ENCODE results near the gene MAGEA10. TPM values are rescaled to one million over a fixed set of nuclear protein-coding genes. Genes with fewer than 3 reads are reported as not detected.
"Not testable (repeated sequence)": the region's sequence is repeated elsewhere in the genome, so short reads cannot be mapped to it uniquely, and the experiment has no call there.

Gene MAGEA10
- total and polyA plus RNA-seq, 2 experiments from 2014 or later, result not detected

GRCh38 chrX:152175892-152176291 lies 37.5 kb upstream of the MAGEA10 start:
- H3K79me2 ChIP-seq (replicated peaks; ENCODE audit: insufficient read depth); H3K27ac ChIP-seq (ENCODE audit: low read depth); H3K27me3 ChIP-seq (ENCODE audit: insufficient read depth); H3K4me1 ChIP-seq (ENCODE audit: insufficient read depth); H3K4me3 ChIP-seq; H3K9me3 Mint-ChIP-seq; H3K27ac Mint-ChIP-seq; H3K4me3 Mint-ChIP-seq; H3K4me1 Mint-ChIP-seq; H2AFZ ChIP-seq; DNase-seq (ENCODE audit: low spot score); H3K36me3 Mint-ChIP-seq (ENCODE audit: low read depth); H4K20me1 ChIP-seq (replicated peaks; ENCODE audit: insufficient read depth); H3K9me2 ChIP-seq (ENCODE audit: insufficient read depth); H3F3A ChIP-seq (replicated peaks; ENCODE audit: low read depth); H3K27me3 Mint-ChIP-seq (ENCODE audit: insufficient read depth, low read depth, poor library complexity); H3K36me3 ChIP-seq (ENCODE audit: insufficient read depth); ATAC-seq; H3K4me2 ChIP-seq: not testable (repeated sequence)

DNA sequence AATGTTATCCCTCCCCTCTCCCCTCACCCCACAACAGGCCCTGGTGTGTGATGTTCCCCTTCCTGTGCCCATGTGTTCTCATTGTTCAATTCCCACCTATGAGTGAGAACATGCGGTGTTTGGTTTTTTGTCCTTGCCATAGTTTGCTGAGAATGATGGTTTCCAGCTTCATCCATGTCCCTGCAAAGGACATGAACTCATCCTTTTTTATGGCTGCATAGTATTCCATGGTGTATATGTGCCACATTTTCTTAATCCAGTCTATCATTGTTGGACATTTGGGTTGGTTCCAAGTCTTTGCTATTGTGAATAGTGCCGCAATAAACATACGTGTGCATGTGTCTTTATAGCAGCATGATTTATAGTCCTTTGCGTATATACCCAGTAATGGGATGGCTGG lies 35.5 kb upstream of the MAGEA10 start:
- not testable (repeated sequence) for H3K4me3 Mint-ChIP-seq; H3K27me3 Mint-ChIP-seq (ENCODE audit: insufficient read depth, low read depth, poor library complexity); H3K27ac ChIP-seq (ENCODE audit: low read depth); ATAC-seq; H3K4me1 ChIP-seq (ENCODE audit: insufficient read depth); H2AFZ ChIP-seq; H4K20me1 ChIP-seq (replicated peaks; ENCODE audit: insufficient read depth); H3K9me3 Mint-ChIP-seq; DNase-seq (ENCODE audit: low spot score); H3K4me1 Mint-ChIP-seq; H3K36me3 ChIP-seq (ENCODE audit: insufficient read depth); H3K79me2 ChIP-seq (replicated peaks; ENCODE audit: insufficient read depth); H3K9me2 ChIP-seq (ENCODE audit: insufficient read depth); H3F3A ChIP-seq (replicated peaks; ENCODE audit: low read depth); H3K4me2 ChIP-seq; H3K36me3 Mint-ChIP-seq (ENCODE audit: low read depth); H3K27ac Mint-ChIP-seq; H3K4me3 ChIP-seq; H3K27me3 ChIP-seq (ENCODE audit: insufficient read depth)

DNA sequence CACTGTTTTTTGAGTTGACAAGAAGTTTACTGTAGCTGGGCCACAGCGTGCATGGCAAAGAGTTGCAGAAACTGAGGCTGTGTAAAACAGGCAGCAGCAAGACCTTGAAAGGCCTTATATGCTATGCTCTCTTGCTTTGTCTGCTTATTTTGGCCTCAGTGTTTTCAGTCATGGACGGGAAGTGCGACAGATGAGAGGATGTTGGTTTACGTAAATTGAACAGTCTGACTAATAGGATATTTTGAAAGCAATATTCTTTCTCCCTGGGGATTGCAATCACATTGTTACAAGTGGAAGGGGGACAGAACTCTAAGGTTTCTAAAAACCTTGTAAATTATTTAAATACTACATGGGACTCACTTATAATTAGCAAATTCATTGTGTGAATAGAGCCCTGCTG lies 32.2 kb upstream of the MAGEA10 start:
- H3K4me3 ChIP-seq, result no peak overlapping the region
- H3K36me3 Mint-ChIP-seq (ENCODE audit: low read depth), result peaks cover 5% of the 10 kb centered on the region; the same call in 1 of the 3 replicates
- no peak overlapping the region for H3K4me3 Mint-ChIP-seq
- H3K9me3 Mint-ChIP-seq, result peaks cover 4% of the 10 kb centered on the region; the same call in 1 of the 3 replicates
- TF ChIP-seq ZNF331 (CRISPR knock-in tag; IDR thresholded peaks at IDR 0.05; ENCODE audit: low read depth), result no peak
- no peaks in the 10 kb centered on the region for H4K20me1 ChIP-seq (replicated peaks; ENCODE audit: insufficient read depth)
- H3K79me2 ChIP-seq (replicated peaks; ENCODE audit: insufficient read depth), result no peaks in the 10 kb centered on the region
- H2AFZ ChIP-seq, result no peak overlapping the region
- ATAC-seq (no peak), DNase-seq (ENCODE audit: low spot score) (no peak)
- no peaks in the 10 kb centered on the region for H3K36me3 ChIP-seq (ENCODE audit: insufficient read depth)
- H3K9me2 ChIP-seq (ENCODE audit: insufficient read depth), result no peaks in the 10 kb centered on the region
- H3K4me1 Mint-ChIP-seq, result no peaks in the 10 kb centered on the region
- H3K4me2 ChIP-seq, result no peak overlapping the region
- no peaks in the 10 kb centered on the region for H3F3A ChIP-seq (replicated peaks; ENCODE audit: low read depth)
- no peaks in the 10 kb centered on the region for H3K27me3 ChIP-seq (ENCODE audit: insufficient read depth)
- H3K27me3 Mint-ChIP-seq (ENCODE audit: insufficient read depth, low read depth, poor library complexity), result no peaks in the 10 kb centered on the region
- no peaks in the 10 kb centered on the region for H3K4me1 ChIP-seq (ENCODE audit: insufficient read depth)
- no peak overlapping the region for H3K27ac Mint-ChIP-seq
- no peak overlapping the region for H3K27ac ChIP-seq (ENCODE audit: low read depth)

DNA sequence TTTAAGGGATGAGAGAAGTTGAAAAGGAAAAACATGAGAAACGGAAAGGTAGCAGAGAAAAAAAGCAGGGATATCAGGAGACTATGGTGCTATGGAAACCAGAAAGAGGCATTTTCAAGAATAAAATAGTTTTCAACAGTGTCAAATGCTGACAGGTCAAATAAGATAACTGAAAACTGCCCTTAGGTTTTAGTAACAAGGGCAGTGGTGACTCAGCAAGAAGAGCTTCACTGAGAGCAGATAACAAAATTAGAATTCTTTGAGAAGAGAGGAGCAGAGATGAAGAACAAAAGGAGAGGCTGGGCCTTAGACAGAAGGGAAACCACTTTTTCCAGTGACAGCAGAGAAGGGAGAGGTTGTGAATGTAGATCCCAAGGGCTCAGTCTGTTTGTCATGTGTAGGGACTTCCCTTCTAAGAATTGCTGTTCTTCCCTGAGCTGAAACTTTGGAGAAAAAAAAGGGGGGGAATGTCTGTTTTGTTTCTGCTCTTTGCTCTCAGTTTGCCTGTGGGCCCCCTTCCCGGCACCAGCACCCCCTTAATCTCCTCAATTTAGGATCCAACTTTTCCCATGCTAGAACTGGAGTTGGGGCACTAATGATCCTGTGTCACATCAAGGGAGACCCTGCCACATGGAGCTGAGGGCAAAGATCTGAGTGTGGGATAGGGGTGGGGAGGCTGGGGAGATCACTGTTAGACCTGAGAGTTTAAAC lies 26.8 kb upstream of the MAGEA10 start:
- Mint-ChIP-seq H3K4me1 (no peaks in the 10 kb centered on the region), H3K27me3 (ENCODE audit: insufficient read depth, low read depth, poor library complexity) (peaks cover 1% of the 10 kb centered on the region), H3K36me3 (ENCODE audit: low read depth) (peaks cover 5% of the 10 kb centered on the region; the same call in 1 of the 3 replicates), H3K9me3 (no peaks in the 10 kb centered on the region), H3K4me3 (no peak overlapping the region), H3K27ac (peak overlapping the region; percentile 81; the same call in 1 of the 2 replicates)
- no peaks in the 10 kb centered on the region for H3K27me3 ChIP-seq (ENCODE audit: insufficient read depth)
- H2AFZ ChIP-seq, result no peak overlapping the region
- no peaks in the 10 kb centered on the region for H3K4me1 ChIP-seq (ENCODE audit: insufficient read depth)
- no peaks in the 10 kb centered on the region for H3K36me3 ChIP-seq (ENCODE audit: insufficient read depth)
- H3K4me3 ChIP-seq, result no peak overlapping the region
- ATAC-seq (no peak), DNase-seq (ENCODE audit: low spot score) (no peak)
- no peaks in the 10 kb centered on the region for H4K20me1 ChIP-seq (replicated peaks; ENCODE audit: insufficient read depth)
- H3F3A ChIP-seq (replicated peaks; ENCODE audit: low read depth), result no peaks in the 10 kb centered on the region
- H3K79me2 ChIP-seq (replicated peaks; ENCODE audit: insufficient read depth), result no peaks in the 10 kb centered on the region
- H3K4me2 ChIP-seq, result no peak overlapping the region
- H3K27ac ChIP-seq (ENCODE audit: low read depth), result no peak overlapping the region
- no peaks in the 10 kb centered on the region for H3K9me2 ChIP-seq (ENCODE audit: insufficient read depth)
- TF ChIP-seq NANOG (IDR thresholded peaks at IDR 0.05; ENCODE audit: borderline replicate concordance) (no peak), REST (IDR thresholded peaks at IDR 0.05; ENCODE audit: unreplicated experiment) (no peak), JUNB (IDR thresholded peaks at IDR 0.05; ENCODE audit: unreplicated experiment) (no peak), EZH2phosphoT487 (IDR thresholded peaks at IDR 0.05; ENCODE audit: unreplicated experiment) (no peak), STAT1 (IDR thresholded peaks at IDR 0.05; ENCODE audit: unreplicated experiment) (no peak), CREB1 (CRISPR knock-in tag; IDR thresholded peaks at IDR 0.05; ENCODE audit: low read depth) (no peak)
- TF ChIP-seq, protein P1, sequence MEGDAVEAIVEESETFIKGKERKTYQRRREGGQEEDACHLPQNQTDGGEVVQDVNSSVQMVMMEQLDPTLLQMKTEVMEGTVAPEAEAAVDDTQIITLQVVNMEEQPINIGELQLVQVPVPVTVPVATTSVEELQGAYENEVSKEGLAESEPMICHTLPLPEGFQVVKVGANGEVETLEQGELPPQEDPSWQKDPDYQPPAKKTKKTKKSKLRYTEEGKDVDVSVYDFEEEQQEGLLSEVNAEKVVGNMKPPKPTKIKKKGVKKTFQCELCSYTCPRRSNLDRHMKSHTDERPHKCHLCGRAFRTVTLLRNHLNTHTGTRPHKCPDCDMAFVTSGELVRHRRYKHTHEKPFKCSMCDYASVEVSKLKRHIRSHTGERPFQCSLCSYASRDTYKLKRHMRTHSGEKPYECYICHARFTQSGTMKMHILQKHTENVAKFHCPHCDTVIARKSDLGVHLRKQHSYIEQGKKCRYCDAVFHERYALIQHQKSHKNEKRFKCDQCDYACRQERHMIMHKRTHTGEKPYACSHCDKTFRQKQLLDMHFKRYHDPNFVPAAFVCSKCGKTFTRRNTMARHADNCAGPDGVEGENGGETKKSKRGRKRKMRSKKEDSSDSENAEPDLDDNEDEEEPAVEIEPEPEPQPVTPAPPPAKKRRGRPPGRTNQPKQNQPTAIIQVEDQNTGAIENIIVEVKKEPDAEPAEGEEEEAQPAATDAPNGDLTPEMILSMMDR (conservative IDR thresholded peaks at IDR 0.05; ENCODE audit: low read depth in 2 of 2), result no peak

Measured in GM23338 (cell line).